ENCODE measurements around the gene HADHB. TPM values are rescaled to one million over a fixed set of nuclear protein-coding genes. Genes with fewer than 3 reads are reported as not detected.

The HADHB gene
- total and polyA plus RNA-seq, 10 of the 15 experiments (the other 5 are each of a cell fraction or from before 2014, with no cell fraction given), result 53.7 to 145 (median 85.5) TPM

GRCh38 chr2:26244309-26245230, at the start of gene HADHB, which contains the start of gene HADHA (continued):
- peak; percentile 69 for TF ChIP-seq IRF3 (IDR thresholded peaks at IDR 0.05)
- no peak for TF ChIP-seq WRNIP1 (IDR thresholded peaks at IDR 0.05; ENCODE audit: borderline replicate concordance, low read depth, low read length)
- TF ChIP-seq MTA3 (IDR thresholded peaks at IDR 0.05; ENCODE audit: borderline replicate concordance, low read length), result no peak
- peak; percentile 13 for TF ChIP-seq SMAD1 (IDR thresholded peaks at IDR 0.05; ENCODE audit: low read depth, partially characterized antibody)
- TF ChIP-seq POU2F2 (IDR thresholded peaks at IDR 0.05; ENCODE audit: borderline replicate concordance, low read depth, low read length), result peak; percentile 56
- no peak for TF ChIP-seq PAX8 (IDR thresholded peaks at IDR 0.05)
- peak; percentile 86 for TF ChIP-seq NR2C1 (IDR thresholded peaks at IDR 0.05)
- no peak; the same call in 1 of the 2 replicates for TF ChIP-seq BACH1 (IDR thresholded peaks at IDR 0.05; ENCODE audit: borderline replicate concordance)
- TF ChIP-seq E2F4 (IDR thresholded peaks at IDR 0.05; ENCODE audit: low read depth, low read length), result no peak
- peak; percentile 84 for TF ChIP-seq IKZF1 (conservative IDR thresholded peaks at IDR 0.05)
- TF ChIP-seq HCFC1 (IDR thresholded peaks at IDR 0.05; ENCODE audit: low read length), result peak; percentile 65
- TF ChIP-seq YBX1 (IDR thresholded peaks at IDR 0.05), result no peak
- peak; percentile 97; the same call in 1 of the 2 replicates for TF ChIP-seq ZNF207 (IDR thresholded peaks at IDR 0.05; ENCODE audit: borderline replicate concordance)
- no peak for TF ChIP-seq KLF5 (IDR thresholded peaks at IDR 0.05; ENCODE audit: partially characterized antibody)
- peak; percentile 54; the same call in 1 of the 2 replicates for TF ChIP-seq LARP7 (IDR thresholded peaks at IDR 0.05)
- 0 out of 2 replicates have a peak, but pooled peaks have one; percentile 60 for TF ChIP-seq CHD1 (IDR thresholded peaks at IDR 0.05; ENCODE audit: low read depth, low read length)
- TF ChIP-seq MAX (IDR thresholded peaks at IDR 0.05; ENCODE audit: low read depth, low read length), result no peak
- no peak for TF ChIP-seq CEBPZ (IDR thresholded peaks at IDR 0.05; ENCODE audit: low read depth, low read length)
- no peak for TF ChIP-seq SP1 (IDR thresholded peaks at IDR 0.05; ENCODE audit: low read depth, low read length)
